ENCODE results near the gene RLF.

GRCh38 chr1:40272653-40273213 lies 111.5 kb downstream of the RLF start:
- TF ChIP-seq, protein P1, sequence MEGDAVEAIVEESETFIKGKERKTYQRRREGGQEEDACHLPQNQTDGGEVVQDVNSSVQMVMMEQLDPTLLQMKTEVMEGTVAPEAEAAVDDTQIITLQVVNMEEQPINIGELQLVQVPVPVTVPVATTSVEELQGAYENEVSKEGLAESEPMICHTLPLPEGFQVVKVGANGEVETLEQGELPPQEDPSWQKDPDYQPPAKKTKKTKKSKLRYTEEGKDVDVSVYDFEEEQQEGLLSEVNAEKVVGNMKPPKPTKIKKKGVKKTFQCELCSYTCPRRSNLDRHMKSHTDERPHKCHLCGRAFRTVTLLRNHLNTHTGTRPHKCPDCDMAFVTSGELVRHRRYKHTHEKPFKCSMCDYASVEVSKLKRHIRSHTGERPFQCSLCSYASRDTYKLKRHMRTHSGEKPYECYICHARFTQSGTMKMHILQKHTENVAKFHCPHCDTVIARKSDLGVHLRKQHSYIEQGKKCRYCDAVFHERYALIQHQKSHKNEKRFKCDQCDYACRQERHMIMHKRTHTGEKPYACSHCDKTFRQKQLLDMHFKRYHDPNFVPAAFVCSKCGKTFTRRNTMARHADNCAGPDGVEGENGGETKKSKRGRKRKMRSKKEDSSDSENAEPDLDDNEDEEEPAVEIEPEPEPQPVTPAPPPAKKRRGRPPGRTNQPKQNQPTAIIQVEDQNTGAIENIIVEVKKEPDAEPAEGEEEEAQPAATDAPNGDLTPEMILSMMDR (conservative IDR thresholded peaks at IDR 0.05 in 1 of 2, IDR thresholded peaks at IDR 0.05 in 1 of 2; ENCODE audit: low read depth in 1 of 2, low read length in 2 of 2), result no peak
- TF ChIP-seq EZH2 (IDR thresholded peaks at IDR 0.05; ENCODE audit: low read length, missing control alignments), result no peak

Measured in fibroblast of lung (primary cell).